DOHH2 (cell line): Measurements from ENCODE around the gene CLCA2.

Source experiments
- H3F3A ChIP-seq: fragments of 200-600 bp; sonication (generic), shearing (Covaris generic); 2 replicates; pipeline ENCODE4 v1.6.0; 2016; ENCODE audit warnings: antibody characterized with exemption, mild to moderate bottlenecking; ENCODE audit not compliant: control insufficient read depth, insufficient read depth
- H3K27ac ChIP-seq: fragments of 200-600 bp; sonication (generic); 2 replicates; pipeline ENCODE4 v1.5.1; 2014; ENCODE audit warnings: low read depth, mild to moderate bottlenecking, low read length, moderate library complexity
- H3K27me3 ChIP-seq: fragments of 200-600 bp; sonication (generic); 2 replicates; pipeline ENCODE4 v1.6.1; 2014; ENCODE audit warnings: mild to moderate bottlenecking, low read length, mixed read lengths; ENCODE audit not compliant: control insufficient read depth
- H3K36me3 ChIP-seq: fragments of 200-600 bp; sonication (generic); 2 replicates; pipeline ENCODE4 v1.6.1; 2014; ENCODE audit warnings: mild to moderate bottlenecking, low read length, moderate library complexity, mixed read lengths; ENCODE audit not compliant: control insufficient read depth
- H3K4me1 ChIP-seq: fragments of 200-600 bp; sonication (generic); 2 replicates; pipeline ENCODE4 v1.6.1; 2014; ENCODE audit warnings: mild to moderate bottlenecking, low read length, mixed read lengths; ENCODE audit not compliant: control insufficient read depth
- H3K4me2 ChIP-seq: fragments of 200-600 bp; sonication (generic); 2 replicates; pipeline ENCODE4 v1.6.0; 2014; ENCODE audit warnings: mild to moderate bottlenecking, low read length, moderate library complexity
- H3K4me3 ChIP-seq: fragments of 200-600 bp; sonication (generic); 2 replicates; pipeline ENCODE4 v1.5.1; 2014; ENCODE audit warnings: mild to moderate bottlenecking, low read length, mixed read lengths
- H3K79me2 ChIP-seq: fragments of 200-600 bp; sonication (generic); 2 replicates; pipeline ENCODE4 v1.6.1; 2014; ENCODE audit warnings: mild to moderate bottlenecking, low read length, mixed read lengths; ENCODE audit not compliant: control insufficient read depth
- H3K9me2 ChIP-seq: fragments of 200-600 bp; sonication (generic); replicated peaks from 2 replicates; pipeline ENCODE4 v1.6.1; 2014; ENCODE audit warnings: mild to moderate bottlenecking, low read length, mixed read lengths; ENCODE audit not compliant: control insufficient read depth
- H3K9me3 ChIP-seq: fragments of 200-600 bp; sonication (generic); 2 replicates; pipeline ENCODE4 v1.6.1; 2014; ENCODE audit warnings: antibody characterized with exemption, low read length, mixed read lengths; ENCODE audit not compliant: control insufficient read depth, insufficient read depth
- H4K20me1 ChIP-seq: fragments of 200-600 bp; sonication (generic); 2 replicates; pipeline ENCODE4 v1.6.0; 2014; ENCODE audit warnings: low read depth, mild to moderate bottlenecking, antibody characterized with exemption, low read length, moderate library complexity; ENCODE audit not compliant: control insufficient read depth, insufficient read depth
- CTCF ChIP-seq: fragments of 200-600 bp; sonication (generic); IDR thresholded peaks from one replicate; pipeline ENCODE4 v1.5.1; 2014; ENCODE audit warnings: antibody characterized with exemption, mild to moderate bottlenecking, low read depth, low read length; ENCODE audit not compliant: poor library complexity, severe bottlenecking
- EZH2phosphoT487 ChIP-seq: fragments of 200-600 bp; sonication (generic); IDR thresholded peaks from 2 replicates; pipeline ENCODE4 v1.6.1; 2017; ENCODE audit warnings: borderline replicate concordance, mild to moderate bottlenecking, antibody characterized with exemption, low read length, moderate library complexity, mixed read lengths

CLCA2 gene

GRCh38 chr1:86466986-86467385 lies 43.0 kb downstream of the CLCA2 start:
- no peaks in the 10 kb centered on the region for H3K9me3 ChIP-seq
- peaks cover 15% of the 10 kb centered on the region for H3K27me3 ChIP-seq
- no peaks in the 10 kb centered on the region for H3K79me2 ChIP-seq
- H4K20me1 ChIP-seq = no peaks in the 10 kb centered on the region
- no peaks in the 10 kb centered on the region for H3F3A ChIP-seq
- no peaks in the 10 kb centered on the region for H3K36me3 ChIP-seq
- H3K4me2 ChIP-seq = no peak overlapping the region
- TF ChIP-seq EZH2phosphoT487 = no peak
- TF ChIP-seq CTCF = no peak
- H3K4me1 ChIP-seq = no peaks in the 10 kb centered on the region
- H3K9me2 ChIP-seq = no peaks in the 10 kb centered on the region
- no peak overlapping the region for H3K4me3 ChIP-seq
- no peak overlapping the region for H3K27ac ChIP-seq

GRCh38 chr1:86468501-86468977 lies 44.6 kb downstream of the CLCA2 start, which contains the start of gene CLCA1:
CLCA1 (plus strand) TSS chr1:86468927; CDS start chr1:86468972, 45 bp downstream.
- no peaks in the 10 kb centered on the region for H3K79me2 ChIP-seq
- H3K36me3 ChIP-seq = no peaks in the 10 kb centered on the region
- peaks cover 19% of the 10 kb centered on the region for H3K27me3 ChIP-seq
- H3F3A ChIP-seq = no peaks in the 10 kb centered on the region
- H3K27ac ChIP-seq = no peak within 1 kb of the TSS
- TF ChIP-seq CTCF (no peak), EZH2phosphoT487 (no peak)
- no peaks in the 10 kb centered on the region for H3K9me2 ChIP-seq
- H3K4me2 ChIP-seq = no peak within 1 kb of the TSS
- no peaks in the 10 kb centered on the region for H4K20me1 ChIP-seq
- no peaks in the 10 kb centered on the region for H3K9me3 ChIP-seq
- H3K4me1 ChIP-seq = no peaks in the 10 kb centered on the region
- H3K4me3 ChIP-seq = no peak within 1 kb of the TSS

GRCh38 chr1:86470859-86471258 lies 46.9 kb downstream of the CLCA2 start:
- Histone ChIP-seq H4K20me1 (no peaks in the 10 kb centered on the region), H3K27me3 (peaks cover 19% of the 10 kb centered on the region), H3K4me2 (no peak overlapping the region), H3K4me1 (no peaks in the 10 kb centered on the region), H3K9me3 (no peaks in the 10 kb centered on the region), H3K36me3 (no peaks in the 10 kb centered on the region), H3K9me2 (no peaks in the 10 kb centered on the region), H3K4me3 (no peak overlapping the region), H3K27ac (no peak overlapping the region), H3F3A (no peaks in the 10 kb centered on the region), H3K79me2 (no peaks in the 10 kb centered on the region)
- TF ChIP-seq CTCF = no peak
- TF ChIP-seq EZH2phosphoT487 = no peak
